Measurements from ENCODE around the gene TWNK. TPM values are rescaled to one million over a fixed set of nuclear protein-coding genes. Genes with fewer than 3 reads are reported as not detected.

Gene TWNK
- total and polyA plus RNA-seq, 9 of the 15 experiments (the other 6 are each of a cell fraction or from before 2014, with no cell fraction given), result 11.6 to 34.7 (median 17.4) TPM

GRCh38 chr10:101011517-101012423, 24.4 kb downstream of the TWNK start (continued):
- 0 out of 2 replicates have a peak, but pooled peaks have one; percentile 25 for TF ChIP-seq SOX6 (IDR thresholded peaks at IDR 0.05)
- TF ChIP-seq, protein P1, sequence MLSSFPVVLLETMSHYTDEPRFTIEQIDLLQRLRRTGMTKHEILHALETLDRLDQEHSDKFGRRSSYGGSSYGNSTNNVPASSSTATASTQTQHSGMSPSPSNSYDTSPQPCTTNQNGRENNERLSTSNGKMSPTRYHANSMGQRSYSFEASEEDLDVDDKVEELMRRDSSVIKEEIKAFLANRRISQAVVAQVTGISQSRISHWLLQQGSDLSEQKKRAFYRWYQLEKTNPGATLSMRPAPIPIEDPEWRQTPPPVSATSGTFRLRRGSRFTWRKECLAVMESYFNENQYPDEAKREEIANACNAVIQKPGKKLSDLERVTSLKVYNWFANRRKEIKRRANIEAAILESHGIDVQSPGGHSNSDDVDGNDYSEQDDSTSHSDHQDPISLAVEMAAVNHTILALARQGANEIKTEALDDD (IDR thresholded peaks at IDR 0.05), result peak; percentile 39; the same call in 1 of the 2 replicates
- TF ChIP-seq CBX1 (IDR thresholded peaks at IDR 0.05; ENCODE audit: low read depth), result no peak
- TF ChIP-seq RBM25 (IDR thresholded peaks at IDR 0.05; ENCODE audit: low read depth, low read length, severe bottlenecking), result no peak
- TF ChIP-seq ZKSCAN8 (CRISPR knock-in tag; IDR thresholded peaks at IDR 0.05), result no peak
- no peak for TF ChIP-seq KDM2B (CRISPR knock-in tag; IDR thresholded peaks at IDR 0.05)
- TF ChIP-seq ZNF76 (CRISPR knock-in tag; IDR thresholded peaks at IDR 0.05; ENCODE audit: borderline replicate concordance), result no peak
- TF ChIP-seq, protein P2, sequence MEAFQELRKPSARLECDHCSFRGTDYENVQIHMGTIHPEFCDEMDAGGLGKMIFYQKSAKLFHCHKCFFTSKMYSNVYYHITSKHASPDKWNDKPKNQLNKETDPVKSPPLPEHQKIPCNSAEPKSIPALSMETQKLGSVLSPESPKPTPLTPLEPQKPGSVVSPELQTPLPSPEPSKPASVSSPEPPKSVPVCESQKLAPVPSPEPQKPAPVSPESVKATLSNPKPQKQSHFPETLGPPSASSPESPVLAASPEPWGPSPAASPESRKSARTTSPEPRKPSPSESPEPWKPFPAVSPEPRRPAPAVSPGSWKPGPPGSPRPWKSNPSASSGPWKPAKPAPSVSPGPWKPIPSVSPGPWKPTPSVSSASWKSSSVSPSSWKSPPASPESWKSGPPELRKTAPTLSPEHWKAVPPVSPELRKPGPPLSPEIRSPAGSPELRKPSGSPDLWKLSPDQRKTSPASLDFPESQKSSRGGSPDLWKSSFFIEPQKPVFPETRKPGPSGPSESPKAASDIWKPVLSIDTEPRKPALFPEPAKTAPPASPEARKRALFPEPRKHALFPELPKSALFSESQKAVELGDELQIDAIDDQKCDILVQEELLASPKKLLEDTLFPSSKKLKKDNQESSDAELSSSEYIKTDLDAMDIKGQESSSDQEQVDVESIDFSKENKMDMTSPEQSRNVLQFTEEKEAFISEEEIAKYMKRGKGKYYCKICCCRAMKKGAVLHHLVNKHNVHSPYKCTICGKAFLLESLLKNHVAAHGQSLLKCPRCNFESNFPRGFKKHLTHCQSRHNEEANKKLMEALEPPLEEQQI (IDR thresholded peaks at IDR 0.05), result no peak
- TF ChIP-seq DPF2 (IDR thresholded peaks at IDR 0.05), result 0 out of 2 replicates have a peak, but pooled peaks have one; percentile 17
- no peak for TF ChIP-seq TRIM28 (IDR thresholded peaks at IDR 0.05)

Measured in K562 (cell line).